NB4 (cell line): ENCODE results near the gene MMRN2.
"Not testable (repeated sequence)": the region's sequence is repeated elsewhere in the genome, so short reads cannot be mapped to it uniquely, and the experiment has no call there.

Experiments used
- DNase-seq: peaks from one replicate; pipeline ENCODE4 v3.0.0; 2010; ENCODE audit warnings: low read depth
- H3K4me3 ChIP-seq: one replicate; pipeline ENCODE4 v1.5.1; 2011; ENCODE audit warnings: mild to moderate bottlenecking, low read depth, low read length, moderate library complexity
- CTCF ChIP-seq: IDR thresholded peaks from one replicate; pipeline ENCODE4 v1.5.1; 2012; ENCODE audit warnings: low read depth, low read length
- MAX ChIP-seq: IDR thresholded peaks from 2 replicates; pipeline ENCODE4 v1.6.1; 2011; ENCODE audit warnings: low read depth, low read length
- MYC ChIP-seq: IDR thresholded peaks from 2 replicates; pipeline ENCODE4 v1.6.1; 2011; ENCODE audit warnings: low read depth, low read length
- POLR2A ChIP-seq: IDR thresholded peaks from 2 replicates; pipeline ENCODE4 v1.6.1; 2011; ENCODE audit warnings: mild to moderate bottlenecking; ENCODE audit not compliant: insufficient read length; ENCODE audit errors: extremely low read depth

Gene MMRN2

DNA sequence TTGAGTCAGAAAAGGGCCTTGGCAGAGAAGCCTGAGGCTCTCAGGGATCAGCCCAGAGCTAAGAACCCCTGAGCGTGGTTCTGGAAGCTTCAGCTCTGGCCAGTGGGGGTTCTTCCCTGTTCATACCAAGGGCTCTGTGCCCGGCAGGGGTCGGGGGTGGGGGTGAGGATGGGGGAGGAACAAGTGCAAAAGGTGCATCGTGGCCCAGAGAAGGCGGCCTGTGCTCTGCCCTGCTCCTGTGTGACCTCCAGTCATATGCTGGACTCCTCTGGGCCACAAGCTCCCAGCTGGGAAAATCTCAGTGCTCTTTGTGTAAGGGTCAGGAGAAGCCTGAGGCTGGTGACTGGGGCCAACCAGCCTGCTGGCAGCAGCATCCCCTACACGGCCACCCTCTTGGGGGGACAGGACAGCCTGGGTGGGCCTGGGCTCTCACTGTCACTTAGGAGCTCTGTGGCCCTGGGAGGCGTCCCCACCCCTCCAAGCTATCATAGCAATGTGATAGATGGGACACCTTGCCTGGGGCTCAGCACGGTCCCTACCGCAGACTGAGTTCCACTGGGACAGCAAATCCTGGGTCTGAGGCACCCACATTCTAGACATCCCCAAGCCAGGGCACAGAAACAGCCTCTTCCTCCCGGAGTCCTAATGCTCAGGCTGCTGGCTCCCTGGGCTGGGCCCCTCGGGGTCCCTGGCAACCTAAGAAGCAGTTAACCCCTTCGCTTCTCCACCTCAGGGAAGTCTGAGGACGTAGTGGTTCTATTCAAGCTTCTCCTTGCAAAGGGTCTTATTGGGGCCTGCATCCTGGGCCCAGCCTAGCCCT, 2.5 kb downstream of the MMRN2 start:
- DNase-seq: no peak
- TF ChIP-seq MAX (no peak), POLR2A (no peak), CTCF (no peak), MYC (no peak)
- H3K4me3 ChIP-seq: no peak overlapping the region

GRCh38 chr10:86953747-86954680, 3.4 kb downstream of the MMRN2 start:
- no peak overlapping the region for H3K4me3 ChIP-seq
- DNase-seq: no peak
- TF ChIP-seq MYC (no peak), POLR2A (no peak), CTCF (no peak), MAX (no peak)

- not testable (repeated sequence) for H3K4me3 ChIP-seq, DNase-seq
Measured at GRCh38 chr10:86952697-86953096, 4.7 kb downstream of the MMRN2 start.

GRCh38 chr10:86952106-86952505, 5.3 kb downstream of the MMRN2 start:
- TF ChIP-seq CTCF (no peak), MYC (no peak), MAX (no peak), POLR2A (no peak)
- no peak overlapping the region for H3K4me3 ChIP-seq
- no peak for DNase-seq

- no peak for DNase-seq
- no peak for TF ChIP-seq POLR2A
- TF ChIP-seq MYC: no peak
- no peak for TF ChIP-seq CTCF
- TF ChIP-seq MAX: no peak
- no peak overlapping the region for H3K4me3 ChIP-seq
Measured at GRCh38 chr10:86951184-86951761, 6.1 kb downstream of the MMRN2 start.

GRCh38 chr10:86950349-86950748, 7.1 kb downstream of the MMRN2 start:
- no peak overlapping the region for H3K4me3 ChIP-seq
- DNase-seq: no peak
- TF ChIP-seq MAX (no peak), MYC (no peak), CTCF (no peak), POLR2A (no peak)

DNA sequence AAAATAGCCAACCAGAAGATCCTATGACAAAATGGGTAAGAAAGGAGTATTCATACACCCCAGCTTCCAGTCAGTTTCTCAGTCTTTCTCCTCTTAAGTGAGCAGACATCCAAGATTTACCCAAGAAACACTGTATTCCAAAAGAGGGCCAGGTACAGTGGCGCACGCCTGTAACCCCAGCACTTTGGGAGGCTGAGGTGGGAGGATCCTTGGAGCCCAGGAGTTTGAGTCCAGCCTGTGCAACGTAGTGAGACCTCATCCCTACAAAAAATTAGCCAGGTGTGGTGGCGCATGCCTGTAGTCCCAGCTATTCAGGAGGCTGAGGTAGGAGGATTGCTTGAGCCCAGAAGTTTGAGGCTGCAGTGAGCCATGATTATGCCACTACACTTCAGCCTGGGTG, 9.6 kb downstream of the MMRN2 start:
- not testable (repeated sequence) for DNase-seq, H3K4me3 ChIP-seq
